ENCODE data around the gene LRRC10B. TPM values are rescaled to one million over a fixed set of nuclear protein-coding genes. Genes with fewer than 3 reads are reported as not detected.

Gene LRRC10B
- total RNA-seq, 4 donors from 2014 or later = 0.59 to 39.7 (median 3.1) TPM

- H3K36me3 ChIP-seq = no peaks in the 10 kb centered on the region
- no peaks in the 10 kb centered on the region for H3K27me3 ChIP-seq
- no peak overlapping the region for H3K4me3 ChIP-seq
- H3K27ac ChIP-seq = no peak overlapping the region
- intact Hi-C loops (cut with DNase I; ENCODE audit: low total_unique reads) = no loop called here
- H3K9me3 ChIP-seq = no peaks in the 10 kb centered on the region
- no peak for TF ChIP-seq POLR2A (IDR thresholded peaks at IDR 0.05)
- TF ChIP-seq, protein P1, sequence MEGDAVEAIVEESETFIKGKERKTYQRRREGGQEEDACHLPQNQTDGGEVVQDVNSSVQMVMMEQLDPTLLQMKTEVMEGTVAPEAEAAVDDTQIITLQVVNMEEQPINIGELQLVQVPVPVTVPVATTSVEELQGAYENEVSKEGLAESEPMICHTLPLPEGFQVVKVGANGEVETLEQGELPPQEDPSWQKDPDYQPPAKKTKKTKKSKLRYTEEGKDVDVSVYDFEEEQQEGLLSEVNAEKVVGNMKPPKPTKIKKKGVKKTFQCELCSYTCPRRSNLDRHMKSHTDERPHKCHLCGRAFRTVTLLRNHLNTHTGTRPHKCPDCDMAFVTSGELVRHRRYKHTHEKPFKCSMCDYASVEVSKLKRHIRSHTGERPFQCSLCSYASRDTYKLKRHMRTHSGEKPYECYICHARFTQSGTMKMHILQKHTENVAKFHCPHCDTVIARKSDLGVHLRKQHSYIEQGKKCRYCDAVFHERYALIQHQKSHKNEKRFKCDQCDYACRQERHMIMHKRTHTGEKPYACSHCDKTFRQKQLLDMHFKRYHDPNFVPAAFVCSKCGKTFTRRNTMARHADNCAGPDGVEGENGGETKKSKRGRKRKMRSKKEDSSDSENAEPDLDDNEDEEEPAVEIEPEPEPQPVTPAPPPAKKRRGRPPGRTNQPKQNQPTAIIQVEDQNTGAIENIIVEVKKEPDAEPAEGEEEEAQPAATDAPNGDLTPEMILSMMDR (IDR thresholded peaks at IDR 0.05) = no peak
- DNase-seq = no peak
- no peaks in the 10 kb centered on the region for H3K4me1 ChIP-seq
Observed at GRCh38 chr11:61542705-61543104, 34.2 kb downstream of the LRRC10B start.

- Histone ChIP-seq H3K27ac (no peak overlapping the region), H3K4me3 (no peak overlapping the region), H3K27me3 (no peaks in the 10 kb centered on the region), H3K4me1 (no peaks in the 10 kb centered on the region), H3K36me3 (no peaks in the 10 kb centered on the region), H3K9me3 (no peaks in the 10 kb centered on the region)
- no peak for TF ChIP-seq POLR2A (IDR thresholded peaks at IDR 0.05)
- TF ChIP-seq, protein P1 (IDR thresholded peaks at IDR 0.05) = no peak
- intact Hi-C loops (cut with DNase I; ENCODE audit: low total_unique reads) = no loop called here
- DNase-seq = no peak
Observed at GRCh38 chr11:61543606-61544306, 35.2 kb downstream of the LRRC10B start.

DNA sequence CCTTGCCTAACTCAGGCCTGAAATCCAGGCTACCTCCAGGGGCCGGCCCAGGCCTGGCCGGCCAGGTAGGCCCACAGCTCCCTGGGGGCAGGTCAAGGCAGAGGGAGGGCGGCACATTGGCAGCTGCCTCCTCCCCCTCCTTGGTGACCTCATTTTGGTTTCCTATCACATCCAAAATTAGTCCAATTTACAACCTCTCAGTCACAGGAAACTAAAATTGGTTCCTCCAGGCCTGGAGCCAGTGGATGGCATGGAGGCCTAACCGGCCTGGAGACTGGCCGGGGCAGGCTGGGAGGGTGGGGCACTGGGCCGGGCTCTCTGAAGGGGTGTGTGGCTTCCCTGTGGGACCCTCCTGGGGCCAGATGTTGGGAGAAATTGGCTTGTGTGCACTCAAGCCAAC lies 35.9 kb downstream of the LRRC10B start:
- Histone ChIP-seq H3K9me3 (no peaks in the 10 kb centered on the region), H3K36me3 (no peaks in the 10 kb centered on the region), H3K27me3 (no peaks in the 10 kb centered on the region), H3K4me3 (no peak overlapping the region), H3K27ac (no peak overlapping the region), H3K4me1 (no peaks in the 10 kb centered on the region)
- no peak for DNase-seq
- intact Hi-C loops (cut with DNase I; ENCODE audit: low total_unique reads) = no loop called here
- no peak for TF ChIP-seq POLR2A (IDR thresholded peaks at IDR 0.05)
- TF ChIP-seq, protein P1 (IDR thresholded peaks at IDR 0.05) = no peak

GRCh38 chr11:61545341-61545740 lies 36.8 kb downstream of the LRRC10B start:
- Histone ChIP-seq H3K27ac (no peak overlapping the region), H3K36me3 (no peaks in the 10 kb centered on the region), H3K9me3 (no peaks in the 10 kb centered on the region), H3K27me3 (no peaks in the 10 kb centered on the region), H3K4me1 (no peaks in the 10 kb centered on the region), H3K4me3 (no peak overlapping the region)
- TF ChIP-seq POLR2A (IDR thresholded peaks at IDR 0.05) = no peak
- TF ChIP-seq, protein P1 (IDR thresholded peaks at IDR 0.05) = no peak
- no peak for DNase-seq
- intact Hi-C loops (cut with DNase I; ENCODE audit: low total_unique reads) = no loop called here

DNA sequence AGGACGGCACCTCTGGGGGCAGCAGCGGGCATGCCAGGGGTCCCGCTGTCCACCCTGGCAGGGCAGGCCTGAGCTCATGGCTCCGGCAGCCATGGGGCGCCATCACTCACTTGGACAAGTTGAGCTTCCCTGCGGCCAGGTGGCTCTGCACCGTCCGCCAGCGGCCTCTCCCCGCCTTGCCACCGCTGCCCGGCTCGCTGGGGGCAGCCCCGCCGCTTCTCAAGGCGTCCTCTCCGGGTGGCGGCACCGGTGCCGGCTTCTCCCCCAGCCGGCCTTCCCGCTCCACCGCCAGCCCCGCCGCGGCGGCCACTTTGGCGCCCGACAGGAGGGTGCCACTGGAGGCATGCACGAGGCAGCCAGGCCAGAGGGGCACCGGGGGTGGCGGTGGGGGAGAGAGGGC lies 37.4 kb downstream of the LRRC10B start:
- H3K9me3 ChIP-seq = no peaks in the 10 kb centered on the region
- no peaks in the 10 kb centered on the region for H3K4me1 ChIP-seq
- DNase-seq = no peak
- no peak overlapping the region for H3K4me3 ChIP-seq
- intact Hi-C loops (cut with DNase I; ENCODE audit: low total_unique reads) = no loop called here
- no peaks in the 10 kb centered on the region for H3K36me3 ChIP-seq
- H3K27me3 ChIP-seq = no peaks in the 10 kb centered on the region
- no peak overlapping the region for H3K27ac ChIP-seq
- no peak for TF ChIP-seq POLR2A (IDR thresholded peaks at IDR 0.05)
- TF ChIP-seq, protein P1 (IDR thresholded peaks at IDR 0.05) = no peak

All from uterus (tissue), 4 donors.